Keratinocyte (primary cell): Measurements from ENCODE around the gene ILK. TPM values are rescaled to one million over a fixed set of nuclear protein-coding genes. Genes with fewer than 3 reads are reported as not detected.

Experiments used
- DNase-seq: peaks from one replicate; pipeline ENCODE4 v3.0.0-alpha.2; 2011; ENCODE audit warnings: low read depth, missing footprints, low spot score
- FAIRE-seq: peaks from 2 replicates; lab custom pipeline; 2011; peaks lifted over from hg19 to GRCh38; lab: Jason Lieb, UNC
- H2AFZ ChIP-seq: 2 replicates; pipeline ENCODE4 v1.6.0; 2012; ENCODE audit warnings: low read length, control low read depth, inconsistent platforms; ENCODE audit not compliant: control insufficient read depth
- H3K27ac ChIP-seq: 2 replicates; pipeline ENCODE4 v1.5.1; 2011; ENCODE audit warnings: low read length; ENCODE audit not compliant: control insufficient read depth, insufficient read depth
- H3K27me3 ChIP-seq: 3 replicates; pipeline ENCODE4 v1.6.0; 2011; ENCODE audit warnings: low read length; ENCODE audit not compliant: control insufficient read depth, insufficient read depth; ENCODE audit errors: extremely low read depth
- H3K36me3 ChIP-seq, 2 experiments: 2 replicates in 1 of 2; 3 replicates in 1 of 2; pipeline ENCODE4 v1.5.1; 2011; ENCODE audit warnings: low read length in 2 of 2, mild to moderate bottlenecking in 1 of 2; ENCODE audit not compliant: control insufficient read depth in 2 of 2, insufficient read depth in 2 of 2; ENCODE audit errors: extremely low read depth in 1 of 2
- H3K4me1 ChIP-seq: 3 replicates; pipeline ENCODE4 v1.5.1; 2011; ENCODE audit warnings: low read length; ENCODE audit not compliant: control insufficient read depth, insufficient read depth; ENCODE audit errors: extremely low read depth
- H3K4me2 ChIP-seq: 3 replicates; pipeline ENCODE4 v1.6.0; 2011; ENCODE audit warnings: low read depth, low read length; ENCODE audit not compliant: control insufficient read depth, insufficient read depth; ENCODE audit errors: extremely low read depth
- H3K4me3 ChIP-seq, 3 experiments: fragments of 200-600 bp in 1 of 3; sonication (generic) in 1 of 3; 2 replicates in 2 of 3; 3 replicates in 1 of 3; pipeline ENCODE4 v1.5.1; 2011 to 2016; ENCODE audit warnings: low read length in 3 of 3, mild to moderate bottlenecking in 3 of 3, control low read depth in 2 of 3, inconsistent platforms in 1 of 3, low read depth in 1 of 3, mixed read lengths in 1 of 3, mixed run types in 1 of 3, moderate library complexity in 1 of 3; ENCODE audit not compliant: control insufficient read depth in 2 of 3, insufficient read depth in 2 of 3; ENCODE audit errors: extremely low read depth in 1 of 3
- H3K79me2 ChIP-seq: 2 replicates; pipeline ENCODE4 v1.6.0; 2012; ENCODE audit warnings: low read length; ENCODE audit not compliant: control insufficient read depth, insufficient read depth
- H3K9ac ChIP-seq: 3 replicates; pipeline ENCODE4 v1.6.0; 2011; ENCODE audit warnings: low read length; ENCODE audit not compliant: control insufficient read depth, insufficient read depth; ENCODE audit errors: extremely low read depth
- H3K9me1 ChIP-seq: 3 replicates; pipeline ENCODE4 v1.6.0; 2011; ENCODE audit warnings: low read length; ENCODE audit not compliant: control insufficient read depth, insufficient read depth; ENCODE audit errors: extremely low read depth
- H3K9me3 ChIP-seq: 2 replicates; pipeline ENCODE4 v1.5.1; 2012; ENCODE audit warnings: low read depth, low read length; ENCODE audit not compliant: control insufficient read depth
- H4K20me1 ChIP-seq: 3 replicates; pipeline ENCODE4 v1.6.0; 2011; ENCODE audit warnings: low read length; ENCODE audit not compliant: control insufficient read depth, insufficient read depth; ENCODE audit errors: extremely low read depth
- EZH2 ChIP-seq: IDR thresholded peaks from one replicate; pipeline ENCODE4 v1.6.1; 2012; ENCODE audit warnings: inconsistent platforms, mild to moderate bottlenecking, low read length, moderate library complexity
- dilution Hi-C: fragments of 300-500 bp; cut with MboI; formaldehyde crosslinking; loops from one replicate; pipeline ENCODE4 v1.7.0; 2020; ENCODE audit warnings: low sequenced_read_pairs; ENCODE audit not compliant: extremely low pct_ligation_motif_present
- polyA plus RNA-seq, 5 experiments: library from polyadenylated mRNA; depleted of rRNA in 3 of 5; stranded (reverse) in 3 of 5; stranded (forward) in 1 of 5; unstranded in 1 of 5; fragments of >200 nt; gene quantifications; 1 replicate in 1 of 5; 2 replicates in 3 of 5; 3 replicates in 1 of 5; pipeline versions ENCODE4 v1.2.1 to v1.2.3, GENCODE V29; 2011 to 2012; ENCODE audit warnings: missing spikeins in 2 of 5, low read depth in 1 of 5, low replicate concordance in 1 of 5
- TF ChIP-seq, protein P1 (sequence below), 3 experiments: IDR thresholded peaks in 1 of 3; conservative IDR thresholded peaks in 1 of 3; optimal IDR thresholded peaks in 1 of 3; 2 replicates in 2 of 3; 3 replicates in 1 of 3; pipeline versions ENCODE3 to v1.5.1; 2011; ENCODE audit warnings: low read length in 3 of 3, mild to moderate bottlenecking in 3 of 3, moderate library complexity in 2 of 3, control low read depth in 1 of 3, inconsistent platforms in 1 of 3; ENCODE audit not compliant: insufficient read depth in 2 of 3; ENCODE audit errors: extremely low read depth in 1 of 3

Gene ILK
- polyA plus RNA-seq, 1 donor (not counting 4 experiments of a cell fraction or from before 2014, with no cell fraction given), result 117 TPM

DNA sequence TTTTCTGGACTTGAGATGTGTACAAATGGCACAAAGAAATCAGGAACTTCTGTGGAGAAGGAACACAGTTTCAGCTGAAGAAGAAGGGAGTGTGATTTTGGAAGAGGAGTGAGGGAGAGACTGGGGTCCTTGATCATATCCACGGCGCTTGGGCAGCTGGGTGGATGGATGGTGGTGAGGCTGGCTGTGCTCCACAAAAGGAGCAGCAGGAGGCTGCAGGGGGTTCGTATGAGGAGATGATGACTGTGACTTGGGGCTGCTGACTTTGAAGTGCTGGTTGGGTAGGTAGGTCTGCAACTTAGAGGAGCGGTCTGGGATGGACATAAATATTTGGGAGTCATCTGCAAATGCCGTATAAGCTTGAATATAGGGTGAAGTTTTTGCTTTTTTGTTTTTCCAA is 53.4 kb downstream of the ILK start:
- TF ChIP-seq, protein P1, sequence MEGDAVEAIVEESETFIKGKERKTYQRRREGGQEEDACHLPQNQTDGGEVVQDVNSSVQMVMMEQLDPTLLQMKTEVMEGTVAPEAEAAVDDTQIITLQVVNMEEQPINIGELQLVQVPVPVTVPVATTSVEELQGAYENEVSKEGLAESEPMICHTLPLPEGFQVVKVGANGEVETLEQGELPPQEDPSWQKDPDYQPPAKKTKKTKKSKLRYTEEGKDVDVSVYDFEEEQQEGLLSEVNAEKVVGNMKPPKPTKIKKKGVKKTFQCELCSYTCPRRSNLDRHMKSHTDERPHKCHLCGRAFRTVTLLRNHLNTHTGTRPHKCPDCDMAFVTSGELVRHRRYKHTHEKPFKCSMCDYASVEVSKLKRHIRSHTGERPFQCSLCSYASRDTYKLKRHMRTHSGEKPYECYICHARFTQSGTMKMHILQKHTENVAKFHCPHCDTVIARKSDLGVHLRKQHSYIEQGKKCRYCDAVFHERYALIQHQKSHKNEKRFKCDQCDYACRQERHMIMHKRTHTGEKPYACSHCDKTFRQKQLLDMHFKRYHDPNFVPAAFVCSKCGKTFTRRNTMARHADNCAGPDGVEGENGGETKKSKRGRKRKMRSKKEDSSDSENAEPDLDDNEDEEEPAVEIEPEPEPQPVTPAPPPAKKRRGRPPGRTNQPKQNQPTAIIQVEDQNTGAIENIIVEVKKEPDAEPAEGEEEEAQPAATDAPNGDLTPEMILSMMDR (optimal IDR thresholded peaks at IDR 0.05 in 1 of 3, IDR thresholded peaks at IDR 0.05 in 1 of 3, conservative IDR thresholded peaks at IDR 0.05 in 1 of 3; ENCODE audit: extremely low read depth in 1 of 3, insufficient read depth in 2 of 3, low read length in 3 of 3), result no peak
- TF ChIP-seq EZH2, result no peak
- H4K20me1 ChIP-seq, result no peaks in the 10 kb centered on the region
- H3K79me2 ChIP-seq, result no peaks in the 10 kb centered on the region
- dilution Hi-C loops, result no loop called here
- H3K4me2 ChIP-seq, result no peak overlapping the region
- no peaks in the 10 kb centered on the region for H3K9me1 ChIP-seq
- no peak for FAIRE-seq
- H3K9me3 ChIP-seq, result no peaks in the 10 kb centered on the region
- H3K9ac ChIP-seq, result no peak overlapping the region
- H3K4me1 ChIP-seq, result no peaks in the 10 kb centered on the region
- DNase-seq, result no peak
- no peak overlapping the region for H2AFZ ChIP-seq
- no peak overlapping the region for H3K4me3 ChIP-seq
- H3K27ac ChIP-seq, result no peak overlapping the region
- H3K27me3 ChIP-seq, result peaks cover 55% of the 10 kb centered on the region
- no peaks in the 10 kb centered on the region for H3K36me3 ChIP-seq

DNA sequence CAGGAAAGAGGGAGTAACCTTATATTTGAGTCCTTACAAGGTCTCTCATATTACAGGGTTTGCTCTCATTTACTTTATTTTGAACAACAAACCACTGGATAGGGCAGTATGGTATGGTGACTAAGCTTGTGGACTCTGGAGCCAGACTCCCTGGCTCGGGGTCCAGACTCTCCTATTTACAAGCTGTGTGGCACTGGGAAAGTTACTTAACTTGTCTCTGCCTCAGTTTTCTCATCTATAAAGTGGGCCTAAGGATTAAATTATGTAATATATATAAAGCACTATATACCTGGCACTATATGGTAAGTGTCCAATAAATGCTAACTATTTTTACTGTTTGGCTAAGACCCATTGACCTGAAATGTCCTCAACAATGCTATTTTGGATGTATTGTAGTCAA is 53.8 kb downstream of the ILK start:
- no peaks in the 10 kb centered on the region for H3K36me3 ChIP-seq
- TF ChIP-seq, protein P1 (optimal IDR thresholded peaks at IDR 0.05 in 1 of 3, IDR thresholded peaks at IDR 0.05 in 1 of 3, conservative IDR thresholded peaks at IDR 0.05 in 1 of 3; ENCODE audit: extremely low read depth in 1 of 3, insufficient read depth in 2 of 3, low read length in 3 of 3), result no peak
- no peak for TF ChIP-seq EZH2
- FAIRE-seq (no peak), DNase-seq (no peak)
- H4K20me1 ChIP-seq, result no peaks in the 10 kb centered on the region
- peaks cover 51% of the 10 kb centered on the region for H3K27me3 ChIP-seq
- H3K4me1 ChIP-seq, result no peaks in the 10 kb centered on the region
- H2AFZ ChIP-seq, result no peak overlapping the region
- H3K4me2 ChIP-seq, result no peak overlapping the region
- H3K4me3 ChIP-seq, result no peak overlapping the region
- dilution Hi-C loops, result no loop called here
- H3K9me1 ChIP-seq, result no peaks in the 10 kb centered on the region
- H3K9me3 ChIP-seq, result no peaks in the 10 kb centered on the region
- H3K27ac ChIP-seq, result no peak overlapping the region
- no peaks in the 10 kb centered on the region for H3K79me2 ChIP-seq
- no peak overlapping the region for H3K9ac ChIP-seq
